Type B pancreatic cell (in vitro differentiated cells): ENCODE measurements around the gene DLGAP4. TPM values are rescaled to one million over a fixed set of nuclear protein-coding genes. Genes with fewer than 3 reads are reported as not detected.

Experiments used
- DNase-seq: peaks from one replicate; pipeline ENCODE4 v3.0.0; 2021; ENCODE audit warnings: mixed read lengths; ENCODE audit not compliant: unreplicated experiment; ENCODE audit errors: extremely low spot score
- H3K27ac Mint-ChIP-seq: 2 replicates; pipeline ENCODE4 v1.8.0; 2021; ENCODE audit warnings: mild to moderate bottlenecking, mixed read lengths
- H3K27me3 Mint-ChIP-seq: 2 replicates; pipeline ENCODE4 v1.8.0; 2021; ENCODE audit warnings: mixed read lengths
- H3K36me3 Mint-ChIP-seq: 2 replicates; pipeline ENCODE4 v1.8.0; 2021; ENCODE audit warnings: mixed read lengths
- H3K4me1 Mint-ChIP-seq: one replicate; pipeline ENCODE4 v1.8.0; 2021; ENCODE audit warnings: mixed read lengths; ENCODE audit not compliant: unreplicated experiment
- H3K4me3 Mint-ChIP-seq: 2 replicates; pipeline ENCODE4 v1.8.0; 2021; ENCODE audit warnings: mild to moderate bottlenecking, mixed read lengths
- H3K9me3 Mint-ChIP-seq: 2 replicates; pipeline ENCODE4 v1.8.0; 2021; ENCODE audit warnings: mixed read lengths
- CTCF ChIP-seq: fragments of 200-600 bp; sonication (generic); conservative IDR thresholded peaks from 2 replicates; pipeline ENCODE4 v1.5.0; 2021; ENCODE audit warnings: antibody characterized with exemption, mild to moderate bottlenecking
- total RNA-seq: library from RNA; stranded (reverse); gene quantifications from 2 replicates; pipeline ENCODE4 v1.2.1, GENCODE V29; 2021; ENCODE audit warnings: low replicate concordance

The DLGAP4 gene
- total RNA-seq, 1 donor from 2014 or later: 78.0 TPM

DNA sequence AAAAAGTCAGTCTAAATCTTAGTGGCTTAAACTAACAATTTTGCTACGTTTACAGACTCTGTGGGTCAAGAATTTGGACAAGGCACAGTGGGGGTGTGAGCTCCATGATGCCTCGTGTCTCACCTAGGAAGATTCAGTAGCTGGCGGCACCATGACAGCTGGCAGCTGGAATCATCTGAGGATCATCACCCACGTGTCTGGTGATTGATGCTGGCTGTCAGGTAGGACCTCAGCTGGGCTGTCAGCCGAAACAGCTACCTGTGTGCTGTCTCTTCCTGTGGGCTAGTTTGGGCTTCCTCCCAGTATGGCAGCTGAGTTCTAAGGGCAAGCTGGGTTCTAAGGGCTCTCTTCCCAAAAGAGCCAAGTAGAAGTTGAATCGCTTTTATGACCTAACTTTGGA, 26.4 kb upstream of the DLGAP4 start:
- Mint-ChIP-seq H3K36me3 (no peaks in the 10 kb centered on the region), H3K4me1 (no peaks in the 10 kb centered on the region), H3K27me3 (peaks cover 34% of the 10 kb centered on the region), H3K9me3 (no peaks in the 10 kb centered on the region), H3K4me3 (no peak overlapping the region), H3K27ac (no peak overlapping the region)
- DNase-seq: no peak
- no peak for TF ChIP-seq CTCF

GRCh38 chr20:36281785-36282380, 24.3 kb upstream of the DLGAP4 start:
- TF ChIP-seq CTCF: no peak
- no peaks in the 10 kb centered on the region for H3K9me3 Mint-ChIP-seq
- peaks cover 36% of the 10 kb centered on the region for H3K27me3 Mint-ChIP-seq
- no peak overlapping the region for H3K4me3 Mint-ChIP-seq
- DNase-seq: no peak
- H3K36me3 Mint-ChIP-seq: no peaks in the 10 kb centered on the region
- H3K27ac Mint-ChIP-seq: no peak overlapping the region
- no peaks in the 10 kb centered on the region for H3K4me1 Mint-ChIP-seq

DNA sequence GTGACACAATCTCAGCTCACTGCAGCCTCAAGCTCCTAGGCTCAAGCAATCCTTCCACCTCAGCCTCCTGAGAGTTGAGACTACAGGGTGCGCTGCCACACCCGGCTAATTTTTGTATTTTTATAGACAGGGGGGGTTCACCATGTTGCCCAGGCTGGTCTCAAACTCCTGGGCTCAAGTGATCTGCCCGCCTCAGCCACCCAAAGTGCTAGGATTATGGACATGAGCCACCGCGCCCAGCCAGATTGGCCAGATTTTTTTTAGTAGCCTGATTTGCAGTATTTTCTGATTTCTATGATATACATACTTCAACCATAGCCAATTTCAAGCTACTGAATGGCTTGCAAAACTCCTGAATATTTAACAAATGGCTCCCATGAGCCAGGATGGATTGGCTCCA, 21.4 kb upstream of the DLGAP4 start:
- no peak for DNase-seq
- no peak overlapping the region for H3K4me3 Mint-ChIP-seq
- peaks cover 5% of the 10 kb centered on the region for H3K9me3 Mint-ChIP-seq
- H3K27me3 Mint-ChIP-seq: peaks cover 51% of the 10 kb centered on the region
- no peak overlapping the region for H3K27ac Mint-ChIP-seq
- TF ChIP-seq CTCF: no peak
- no peaks in the 10 kb centered on the region for H3K4me1 Mint-ChIP-seq
- H3K36me3 Mint-ChIP-seq: no peaks in the 10 kb centered on the region

DNA sequence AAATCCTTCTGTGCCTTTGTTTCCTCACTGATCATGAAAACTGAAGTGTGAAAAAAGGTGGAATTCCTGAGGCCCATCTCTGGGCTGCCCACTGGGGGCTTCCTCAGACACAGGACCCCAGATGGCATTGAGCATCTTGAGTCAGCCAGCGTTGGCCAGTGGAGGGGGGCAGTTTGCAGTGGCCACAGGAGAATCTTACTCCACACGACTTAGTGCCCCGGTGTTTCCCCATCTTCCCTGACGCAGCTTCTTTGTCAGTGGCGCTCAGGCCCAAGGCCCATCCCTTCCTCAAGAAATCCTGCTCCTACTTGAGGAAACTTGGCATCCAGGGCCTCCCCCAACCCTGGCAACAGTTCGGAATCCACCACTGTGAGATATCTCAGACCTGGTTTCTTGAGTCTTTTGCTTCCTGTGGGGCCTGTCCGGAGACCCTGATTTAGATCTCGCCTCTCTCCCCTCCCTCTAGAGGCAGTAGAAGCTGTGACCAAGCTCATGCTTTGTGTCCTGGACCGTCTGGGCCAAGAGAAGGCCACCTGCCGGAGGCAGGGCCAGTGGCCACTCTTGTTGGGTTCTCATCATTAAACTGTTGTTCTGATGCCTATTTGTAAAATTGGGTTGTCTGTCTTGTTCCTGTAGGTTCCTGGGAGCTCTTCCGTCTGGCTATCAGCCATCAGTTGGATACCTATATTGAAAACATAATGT, 20.2 kb upstream of the DLGAP4 start:
- Mint-ChIP-seq H3K36me3 (no peaks in the 10 kb centered on the region), H3K27ac (no peak overlapping the region), H3K4me3 (no peak overlapping the region), H3K9me3 (peaks cover 5% of the 10 kb centered on the region), H3K27me3 (peaks cover 57% of the 10 kb centered on the region), H3K4me1 (no peaks in the 10 kb centered on the region)
- TF ChIP-seq CTCF: no peak
- no peak for DNase-seq

GRCh38 chr20:36297656-36298055, 8.5 kb upstream of the DLGAP4 start:
- Mint-ChIP-seq H3K4me3 (no peak overlapping the region), H3K4me1 (no peaks in the 10 kb centered on the region), H3K36me3 (no peaks in the 10 kb centered on the region), H3K27me3 (peaks cover 69% of the 10 kb centered on the region), H3K9me3 (no peaks in the 10 kb centered on the region), H3K27ac (no peak overlapping the region)
- no peak for TF ChIP-seq CTCF
- DNase-seq: no peak
